HG03565 (cell line): ENCODE measurements around the gene MFRP.

Source experiments
- ATAC-seq: cut with Tn5 transposase; IDR thresholded peaks from one replicate; pipeline ENCODE4 v1.9.1; 2021; ENCODE audit warnings: mild to moderate bottlenecking, moderate library complexity; ENCODE audit not compliant: unreplicated experiment

Gene MFRP

DNA sequence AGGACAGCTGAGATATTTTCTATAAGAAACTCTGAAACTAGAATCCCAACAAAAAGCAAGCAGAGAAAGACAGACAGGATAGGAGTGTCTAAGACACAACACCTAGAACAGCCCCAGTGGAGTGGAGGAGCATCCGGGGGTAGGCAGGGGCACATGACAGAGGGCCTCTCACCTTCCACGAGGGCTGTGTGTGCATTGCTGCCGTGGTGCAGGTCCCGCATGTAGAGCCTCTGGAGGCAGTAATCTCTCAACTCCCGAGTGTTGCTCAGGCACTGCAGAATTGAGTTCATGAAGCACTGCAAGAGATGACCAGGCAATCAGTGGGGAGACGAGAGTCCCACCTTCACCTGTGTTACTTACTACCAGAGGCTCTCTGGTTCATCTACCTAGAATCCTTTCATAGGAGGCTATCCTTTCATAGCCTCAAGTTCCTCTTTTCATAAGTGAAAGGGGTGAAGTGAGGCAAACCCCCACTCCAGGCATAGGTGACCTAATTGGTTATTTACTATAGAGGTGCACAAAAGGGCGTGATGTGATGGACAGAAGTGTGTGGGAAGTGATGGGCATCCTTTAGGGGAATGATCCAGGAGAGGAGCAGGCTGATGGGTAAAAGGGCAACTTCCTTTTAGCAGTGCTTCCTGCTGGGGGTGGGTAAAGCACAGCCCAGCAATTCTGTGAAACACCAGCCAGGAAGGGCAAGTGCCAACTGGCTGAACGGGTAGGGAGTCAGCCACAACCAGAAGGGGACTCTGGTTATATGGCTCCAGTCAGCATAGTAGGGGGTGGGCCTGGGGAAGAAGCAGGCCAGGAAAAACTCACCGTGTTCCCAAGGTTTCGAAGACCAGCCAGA is 13.1 kb upstream of the MFRP start:
- ATAC-seq: no peak

DNA sequence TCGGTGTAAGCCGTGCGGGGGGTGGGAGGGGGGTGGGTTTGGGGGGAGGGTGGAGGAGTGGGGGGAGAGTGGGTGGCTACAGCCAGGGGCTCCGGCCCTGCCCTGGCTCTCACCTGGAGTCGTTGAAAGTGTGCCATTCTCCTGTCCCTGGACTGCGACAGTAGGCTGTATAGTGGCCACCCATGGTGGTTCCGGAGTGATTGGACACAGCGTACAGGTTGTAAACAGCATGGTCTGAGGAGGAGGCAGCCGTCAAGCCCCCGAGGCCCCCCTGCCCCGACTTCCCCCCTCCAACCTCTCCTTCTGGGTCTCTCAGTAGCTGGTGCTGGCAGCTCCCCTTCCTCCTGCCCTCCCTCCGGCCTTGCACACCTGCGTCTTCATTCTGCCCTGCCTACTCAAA is 10.6 kb upstream of the MFRP start:
- ATAC-seq: no peak

DNA sequence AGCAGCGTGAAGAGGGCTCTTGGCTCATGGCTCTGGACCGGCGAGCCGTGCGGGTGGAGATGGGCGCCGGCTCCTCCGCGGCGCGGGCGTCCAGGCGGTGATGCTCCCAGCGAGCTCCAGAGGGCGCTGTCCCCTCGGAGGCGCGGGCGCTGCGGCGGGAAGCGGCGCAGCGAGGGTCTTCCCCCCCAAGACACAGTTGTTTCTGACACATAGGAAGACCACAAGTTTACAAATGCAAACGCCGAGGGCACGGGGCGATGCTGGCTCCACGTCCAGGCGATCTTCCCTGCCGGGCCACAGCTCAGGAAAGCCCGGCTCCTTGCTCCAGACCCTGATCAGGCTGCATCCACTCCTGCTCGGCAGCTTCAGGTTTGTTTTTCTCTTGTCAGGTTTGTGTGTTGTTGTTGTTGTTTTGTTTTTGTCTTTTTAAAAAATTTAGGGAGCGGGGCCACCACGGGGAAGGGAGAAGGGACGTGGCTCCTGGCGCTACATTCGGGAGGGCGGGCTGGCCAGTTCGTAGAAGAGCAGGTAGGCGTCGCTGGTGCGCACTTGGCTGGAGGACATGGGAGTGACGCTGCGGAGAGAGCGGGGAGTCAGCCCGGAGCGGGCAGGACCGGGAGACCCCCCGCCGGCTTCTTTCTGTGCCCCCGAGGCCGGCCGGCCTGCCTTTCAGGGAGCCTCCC is 10.0 kb upstream of the MFRP start:
- ATAC-seq: no peak

DNA sequence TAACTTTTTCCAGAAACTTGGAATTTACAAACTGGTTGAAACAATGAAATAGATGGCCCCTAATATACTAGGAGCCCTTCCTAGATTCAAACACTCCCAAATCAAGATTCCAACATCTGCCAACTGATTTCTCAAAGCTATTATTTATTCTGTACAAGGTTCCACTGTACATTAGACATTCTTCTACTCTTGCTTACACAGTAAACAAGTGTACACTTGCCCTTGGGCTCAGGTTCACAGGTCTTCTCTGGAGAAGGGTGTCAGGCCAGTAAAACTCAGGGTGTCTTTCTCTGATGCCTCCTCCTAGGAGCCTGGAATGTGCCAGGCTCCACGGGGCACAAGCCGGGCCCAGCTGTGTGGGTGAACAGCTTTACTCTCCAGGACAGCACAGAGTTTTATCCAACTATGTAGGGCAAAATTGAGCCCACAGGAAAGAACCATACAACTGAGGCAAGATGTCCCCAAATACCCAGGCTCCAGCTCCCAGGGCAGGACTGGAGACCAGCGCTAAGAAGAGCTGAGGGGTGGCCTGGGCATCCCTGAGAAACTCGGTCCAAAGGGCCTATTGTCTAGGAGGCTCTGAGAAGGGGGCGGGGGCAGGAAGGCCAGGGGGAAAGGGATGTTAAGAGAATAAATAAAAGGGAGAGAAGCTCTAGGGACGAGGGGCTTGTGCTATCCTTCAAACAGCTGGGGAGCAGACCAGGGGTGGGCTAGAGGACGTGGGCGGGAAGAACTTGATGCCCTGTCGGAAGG is 8.8 kb upstream of the MFRP start:
- ATAC-seq: no peak

DNA sequence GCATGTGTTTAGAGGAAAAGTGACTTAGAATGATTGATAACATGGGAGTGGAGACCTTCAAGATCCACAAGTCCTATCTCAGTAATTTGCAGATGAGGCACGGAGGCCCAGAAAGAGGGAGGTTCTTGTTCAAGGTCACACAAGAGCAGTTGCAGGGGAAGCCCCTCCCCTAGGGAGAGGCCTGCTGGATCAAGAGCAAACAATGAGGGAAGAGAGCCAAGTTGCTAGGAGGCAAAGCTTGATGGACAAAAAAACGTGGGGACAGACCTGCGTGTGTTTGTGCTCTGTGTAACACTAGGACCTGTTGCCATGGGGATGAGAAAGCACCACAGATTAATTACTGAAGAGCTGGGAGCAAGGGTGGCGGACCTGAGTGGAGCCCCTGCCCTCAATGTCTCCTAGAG is 6.4 kb upstream of the MFRP start:
- no peak for ATAC-seq

DNA sequence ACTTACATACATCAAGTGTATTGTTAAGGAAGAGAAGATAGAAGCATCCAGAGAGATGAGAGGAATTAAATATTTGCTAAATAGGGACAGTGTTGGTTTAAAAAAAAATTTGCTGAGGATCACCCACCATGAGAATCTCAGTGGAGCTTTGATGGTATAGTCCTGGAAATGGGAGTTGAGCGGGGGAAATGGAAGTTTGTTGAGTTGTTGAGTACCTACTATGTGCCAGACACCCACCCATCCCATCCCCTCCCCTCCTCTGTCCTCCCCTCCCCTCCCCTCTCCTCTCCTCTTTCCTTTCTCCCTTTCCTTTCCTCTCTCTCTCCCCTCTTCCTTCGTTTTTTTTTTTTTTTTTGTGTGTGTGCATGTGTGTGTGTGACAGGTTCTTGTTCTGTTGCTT is 4.7 kb upstream of the MFRP start:
- no peak for ATAC-seq

DNA sequence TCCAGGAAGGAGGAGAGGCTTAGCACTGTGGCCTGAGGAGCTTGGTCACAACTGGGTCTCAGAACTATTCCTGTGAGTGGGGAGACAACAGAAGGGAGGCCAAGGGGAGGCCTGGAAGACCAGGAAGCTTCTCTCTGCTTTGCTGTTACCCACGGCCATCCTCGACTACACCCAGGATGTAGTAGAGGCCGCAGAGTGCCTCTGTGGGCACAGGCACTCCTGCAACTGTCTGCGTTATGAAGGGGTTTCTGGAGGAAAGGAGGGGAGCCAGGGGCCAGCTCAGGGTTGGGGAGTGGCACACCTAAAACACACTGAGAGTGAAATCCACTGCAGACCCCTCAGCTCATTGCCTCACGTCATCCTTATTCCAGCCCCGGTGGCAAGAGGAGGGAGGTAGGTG is 3.8 kb upstream of the MFRP start:
- no peak for ATAC-seq

DNA sequence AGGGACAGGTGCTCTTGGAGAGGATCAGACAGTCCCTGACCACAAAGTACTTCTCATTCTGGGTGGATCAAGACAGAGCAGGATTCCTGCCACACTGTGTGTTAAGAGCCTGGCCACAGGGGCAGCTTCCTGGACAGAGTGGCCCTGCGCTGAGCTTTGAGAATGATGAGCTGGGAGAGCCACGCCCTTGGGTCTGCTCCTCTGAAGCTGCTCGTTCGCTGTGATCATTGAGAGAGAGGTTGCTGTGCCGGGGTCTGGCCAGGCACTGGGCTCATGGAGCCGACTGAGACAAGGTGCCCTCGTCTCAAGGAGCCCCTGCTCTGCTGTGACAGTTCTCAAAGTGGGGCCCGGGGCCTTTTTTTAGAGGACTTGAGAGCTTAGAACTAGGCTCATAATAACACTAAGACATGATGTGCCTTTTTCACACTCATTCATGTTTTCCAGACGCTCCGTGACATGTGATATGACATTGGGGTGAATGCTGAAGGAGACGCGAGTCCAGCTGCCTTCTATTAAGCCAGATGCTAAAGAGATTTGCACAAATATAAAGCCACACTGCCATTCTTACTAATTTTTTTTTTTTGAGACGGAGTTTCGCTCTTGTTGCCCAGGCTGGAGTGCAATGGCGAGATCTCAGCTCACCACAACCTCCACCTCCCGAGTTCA is 1.6 kb upstream of the MFRP start:
- no peak for ATAC-seq

DNA sequence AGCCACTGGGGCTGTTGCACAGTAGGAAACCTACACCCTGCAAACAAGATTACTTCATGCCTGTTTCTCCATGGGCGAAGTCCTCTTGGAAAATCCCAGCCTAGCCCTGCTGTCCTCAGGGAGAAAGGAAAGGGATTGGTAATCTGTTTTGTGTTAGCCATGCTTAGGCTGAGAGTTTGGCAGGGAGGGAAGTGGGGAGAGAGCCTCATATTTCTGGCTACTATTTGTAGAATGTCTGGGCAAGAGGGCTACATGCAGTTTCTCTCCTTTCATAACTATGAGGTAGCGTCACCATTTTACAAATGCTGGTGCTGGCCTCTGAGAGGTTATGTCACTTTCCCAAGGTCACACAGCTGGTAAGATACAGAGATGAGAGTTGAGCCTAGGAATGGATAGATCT is 737 bp upstream of the MFRP start:
- ATAC-seq: no peak

DNA sequence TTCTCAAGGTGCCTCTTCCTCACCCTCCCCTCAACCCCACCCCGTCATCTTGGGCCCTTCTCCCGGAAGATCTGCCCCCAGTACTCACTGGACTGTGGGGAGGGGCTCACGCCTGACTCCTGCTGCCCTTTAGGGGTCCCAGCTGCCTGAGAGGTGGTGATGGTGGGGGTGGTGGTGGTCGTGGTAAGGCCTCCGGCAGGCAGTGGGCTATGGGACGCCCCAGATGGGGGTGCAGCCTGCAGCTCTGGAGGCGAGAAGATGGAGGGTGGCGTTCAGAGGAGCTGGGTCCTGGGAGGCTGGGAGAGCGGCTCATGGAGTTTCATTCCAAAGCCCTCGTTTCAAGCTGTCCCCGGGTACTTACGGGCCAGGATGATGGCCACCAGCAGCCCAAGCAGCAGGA is 820 bp downstream of the MFRP start:
- no peak for ATAC-seq

DNA sequence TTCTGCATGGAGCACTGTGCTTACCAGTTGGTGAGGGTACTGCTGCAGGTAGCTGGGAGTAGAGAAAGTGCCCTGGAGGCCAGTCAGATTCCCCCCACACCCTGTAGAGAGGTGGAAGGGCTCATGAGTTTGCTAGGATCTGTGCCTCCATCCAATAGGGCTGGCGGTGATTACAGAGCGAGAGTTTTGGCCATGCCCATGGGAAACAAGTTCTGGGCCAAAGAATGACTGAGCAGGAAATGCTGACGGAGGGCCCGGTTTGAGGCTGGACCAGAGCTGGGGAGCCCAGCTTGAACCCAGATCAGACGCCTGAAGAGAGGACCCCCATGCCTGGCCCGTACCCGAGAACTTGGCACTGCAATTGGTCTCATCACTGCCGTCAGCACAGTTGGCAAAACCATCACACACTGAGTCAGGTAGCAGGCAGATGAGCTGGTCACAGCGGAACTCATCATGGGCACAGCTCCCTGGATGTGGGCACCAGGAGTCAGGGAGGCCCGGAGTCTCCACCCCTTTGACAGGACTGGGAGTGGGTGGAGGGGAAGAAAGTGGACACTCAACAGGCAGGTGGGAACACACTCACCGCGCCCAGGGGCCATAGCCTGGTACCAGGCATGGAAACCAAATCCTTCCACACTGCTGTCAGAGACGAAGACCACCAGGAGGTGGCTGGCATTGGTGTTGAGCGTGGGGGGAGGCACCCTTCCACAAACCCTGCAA is 2.1 kb downstream of the MFRP start:
- ATAC-seq: no peak

DNA sequence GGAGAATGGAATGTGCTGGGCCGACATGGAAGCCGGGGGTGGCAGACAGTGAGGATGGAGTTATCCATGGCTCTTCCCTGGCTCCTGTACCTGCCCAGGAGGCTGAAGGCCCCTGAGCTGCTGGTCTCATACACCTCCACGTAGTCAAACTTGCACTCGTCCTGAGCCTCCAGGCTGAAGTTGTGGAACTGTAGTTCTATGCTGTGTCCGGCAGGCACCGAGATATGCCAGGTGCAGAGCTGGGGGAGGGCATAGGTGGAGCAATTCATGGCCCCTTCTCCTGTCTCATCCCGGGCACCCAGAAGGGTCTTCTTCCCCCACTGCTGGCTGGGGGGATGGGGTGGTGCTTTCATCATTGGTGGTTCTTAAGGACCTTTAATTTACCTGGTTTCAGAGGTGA is 2.8 kb downstream of the MFRP start:
- no peak for ATAC-seq

DNA sequence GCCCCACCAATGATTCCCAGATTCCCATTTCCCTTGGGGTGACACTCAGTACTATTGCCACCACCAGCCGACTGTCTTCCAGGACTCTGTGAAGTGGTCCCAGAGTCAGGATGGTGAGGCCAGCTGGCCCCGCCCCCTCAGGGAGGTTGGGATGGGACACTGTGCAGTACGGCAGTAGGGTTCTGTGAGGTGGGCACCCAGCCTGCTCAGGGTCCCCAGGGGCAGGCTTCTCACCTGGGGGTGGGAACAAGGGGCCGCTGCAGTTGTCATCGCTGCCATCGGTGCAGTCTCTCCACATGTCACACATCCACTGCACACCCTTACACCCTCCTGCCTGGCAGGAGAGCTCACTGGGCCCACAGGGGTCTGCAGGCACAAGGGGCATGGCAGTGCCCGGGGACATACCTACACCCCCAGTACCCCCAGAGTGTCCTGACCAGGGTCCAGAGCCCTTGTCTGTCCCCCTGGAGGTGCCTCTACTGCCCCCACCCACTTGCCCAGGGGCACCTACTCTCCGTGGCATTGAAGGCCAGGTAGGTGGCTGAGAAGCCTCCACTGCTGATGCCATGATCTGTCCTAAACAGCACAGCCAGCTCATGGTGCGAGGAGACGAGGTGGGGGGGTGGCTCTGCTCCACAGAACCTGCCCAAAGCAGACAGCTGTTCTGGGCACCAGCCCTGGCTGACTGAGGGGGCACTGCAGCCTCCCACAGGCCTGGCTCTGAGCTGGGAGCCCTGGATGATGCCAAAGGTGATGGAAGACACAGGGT is 4.0 kb downstream of the MFRP start:
- ATAC-seq: no peak

DNA sequence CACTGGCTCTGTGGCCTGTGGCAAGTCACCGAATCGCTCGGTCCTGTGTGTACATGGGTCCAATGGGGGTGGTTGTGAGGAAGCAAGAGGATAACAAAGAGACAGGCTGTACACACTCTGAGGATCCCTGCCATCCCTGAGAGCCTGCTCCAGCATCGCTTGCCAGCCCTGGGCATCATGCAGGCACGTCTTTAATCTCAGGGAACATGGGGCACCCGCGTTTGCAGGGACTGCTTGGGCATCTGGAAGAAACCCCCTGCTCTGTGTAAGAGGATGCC is 4.5 kb downstream of the MFRP start:
- no peak for ATAC-seq

DNA sequence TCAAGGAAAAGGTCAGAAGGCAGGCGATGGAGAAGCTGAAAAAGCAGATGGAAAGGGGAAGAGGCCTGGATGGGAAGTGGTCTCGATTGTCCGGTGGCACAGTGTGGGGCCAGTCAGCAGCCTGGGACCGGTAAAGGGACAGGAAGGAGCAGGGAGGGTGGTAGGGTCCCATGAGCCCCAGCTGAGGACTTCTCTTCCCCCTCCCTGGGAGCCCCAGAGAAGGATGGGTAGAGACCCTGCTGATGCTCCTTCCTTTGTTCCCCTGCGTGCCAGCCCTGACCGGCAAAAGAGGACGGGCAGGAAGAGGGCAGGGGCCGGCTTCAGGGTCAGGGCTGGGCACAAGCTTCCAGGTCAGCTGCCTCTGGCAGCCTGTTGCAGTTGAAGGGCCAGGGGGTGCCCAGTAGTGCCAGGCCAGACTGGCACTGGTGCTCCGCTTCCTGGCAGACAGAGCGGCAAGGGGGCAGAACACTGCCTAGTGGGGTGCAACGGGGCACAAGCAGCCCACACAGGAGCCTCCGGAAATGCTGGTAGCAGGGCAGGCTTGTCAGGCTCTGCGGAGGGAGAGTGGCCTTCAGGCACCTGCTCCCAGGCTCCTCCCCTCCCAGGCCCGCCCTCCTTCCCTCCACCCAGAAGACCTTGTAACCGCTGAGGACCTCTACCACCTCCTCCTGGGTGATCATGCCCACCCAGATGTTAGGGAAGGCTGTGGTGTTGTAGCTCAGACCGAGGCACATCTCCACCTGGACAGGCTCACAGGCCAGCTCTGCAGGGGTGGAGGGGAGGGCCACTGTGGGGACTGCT is 5.1 kb downstream of the MFRP start:
- ATAC-seq: no peak

DNA sequence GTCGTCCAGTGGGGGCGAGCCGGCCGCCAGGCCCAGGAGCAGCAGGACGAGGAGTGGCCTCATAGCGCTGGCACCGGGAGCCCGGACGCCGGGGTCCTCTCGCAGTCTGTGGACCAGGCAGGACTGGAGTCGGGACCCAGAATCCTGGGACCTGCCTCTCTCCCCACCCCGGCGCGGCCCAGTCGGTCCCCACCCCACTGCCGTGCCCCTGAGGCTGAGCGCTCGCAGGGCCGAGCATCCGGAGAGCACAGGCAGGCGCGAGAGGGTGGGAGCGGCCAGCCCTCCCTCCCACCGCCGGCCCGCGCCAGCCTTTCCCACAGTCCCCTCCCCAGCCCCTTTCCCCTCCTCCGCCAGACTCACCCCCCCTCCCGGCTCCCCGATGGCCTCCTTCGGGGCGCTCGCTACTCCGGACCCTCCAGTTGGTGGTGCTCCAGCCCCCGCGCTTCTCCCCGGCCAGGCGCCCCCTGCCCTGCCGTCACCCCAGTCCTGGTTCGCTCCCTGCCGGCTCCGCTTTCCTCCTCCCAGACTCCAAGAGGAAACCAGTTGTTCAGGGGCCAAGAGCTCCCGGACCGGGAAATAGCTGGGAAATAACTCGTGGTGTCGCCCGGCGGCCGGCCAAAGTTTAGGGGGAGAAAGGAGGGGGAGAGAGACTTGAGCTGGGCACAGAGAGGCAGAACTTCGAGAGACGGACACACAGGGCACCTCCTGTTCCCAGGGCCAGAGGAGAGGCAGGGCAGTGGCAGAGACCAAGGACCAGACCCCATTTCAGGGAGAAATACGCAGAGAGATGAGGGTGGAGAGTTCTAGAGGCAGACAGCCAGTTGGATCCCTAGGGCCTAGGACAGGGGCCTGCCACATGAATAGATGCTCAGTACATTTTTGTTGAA is 5.9 kb downstream of the MFRP start, which contains the start of gene C1QTNF5:
C1QTNF5 (minus strand) TSS at position 549 of the 887 bp plus-strand sequence; CDS start at position 63, 486 bp downstream.
- no peak for ATAC-seq

DNA sequence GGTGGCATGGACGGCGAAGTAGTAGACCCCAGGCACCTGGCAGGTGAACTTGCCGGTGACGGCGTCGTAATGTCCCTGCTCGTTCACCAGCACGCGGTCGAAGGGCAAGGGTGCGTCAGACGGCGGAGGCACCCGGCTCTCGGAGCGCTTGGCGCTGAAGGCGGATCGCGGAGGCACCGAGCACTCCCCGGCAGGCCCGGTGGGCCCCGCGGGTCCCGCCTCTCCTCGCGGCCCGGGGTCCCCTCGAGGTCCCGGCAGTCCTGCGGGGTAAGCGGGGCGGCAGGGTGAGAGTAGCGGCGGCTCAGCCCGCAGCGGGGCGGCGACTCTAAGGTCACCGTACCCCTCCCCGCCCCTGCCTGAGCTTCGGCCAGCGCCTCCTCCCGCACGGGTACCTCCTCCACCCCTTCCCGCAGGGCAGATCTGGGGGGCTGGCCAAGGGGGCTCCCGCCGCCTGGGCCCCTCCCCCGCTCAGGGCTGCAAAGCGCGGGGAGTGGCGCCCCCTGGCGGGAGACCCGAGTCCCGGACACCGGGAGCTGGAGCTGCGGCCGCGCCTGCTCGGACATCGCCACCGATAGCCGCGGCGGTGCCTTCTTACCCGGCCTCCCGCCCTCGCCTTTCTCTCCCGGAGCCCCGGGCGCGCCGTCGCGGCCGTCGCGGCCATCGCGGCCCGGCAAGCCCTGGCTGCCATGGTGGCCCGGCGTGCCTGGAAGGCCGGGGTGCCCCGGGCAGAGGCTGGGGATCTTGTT is 6.7 kb downstream of the MFRP start:
- ATAC-seq: no peak
